ENCODE measurements around the gene MRI1. TPM values are rescaled to one million over a fixed set of nuclear protein-coding genes. Genes with fewer than 3 reads are reported as not detected.

MRI1 gene
- total RNA-seq, 4 donors from 2014 or later = 21.1 to 26.1 (median 23.4) TPM

GRCh38 chr19:13817615-13818371 is 53.5 kb downstream of the MRI1 start:
- no peaks in the 10 kb centered on the region for H3K36me3 ChIP-seq
- no peak for TF ChIP-seq POLR2A (IDR thresholded peaks at IDR 0.05)
- TF ChIP-seq, protein P1, sequence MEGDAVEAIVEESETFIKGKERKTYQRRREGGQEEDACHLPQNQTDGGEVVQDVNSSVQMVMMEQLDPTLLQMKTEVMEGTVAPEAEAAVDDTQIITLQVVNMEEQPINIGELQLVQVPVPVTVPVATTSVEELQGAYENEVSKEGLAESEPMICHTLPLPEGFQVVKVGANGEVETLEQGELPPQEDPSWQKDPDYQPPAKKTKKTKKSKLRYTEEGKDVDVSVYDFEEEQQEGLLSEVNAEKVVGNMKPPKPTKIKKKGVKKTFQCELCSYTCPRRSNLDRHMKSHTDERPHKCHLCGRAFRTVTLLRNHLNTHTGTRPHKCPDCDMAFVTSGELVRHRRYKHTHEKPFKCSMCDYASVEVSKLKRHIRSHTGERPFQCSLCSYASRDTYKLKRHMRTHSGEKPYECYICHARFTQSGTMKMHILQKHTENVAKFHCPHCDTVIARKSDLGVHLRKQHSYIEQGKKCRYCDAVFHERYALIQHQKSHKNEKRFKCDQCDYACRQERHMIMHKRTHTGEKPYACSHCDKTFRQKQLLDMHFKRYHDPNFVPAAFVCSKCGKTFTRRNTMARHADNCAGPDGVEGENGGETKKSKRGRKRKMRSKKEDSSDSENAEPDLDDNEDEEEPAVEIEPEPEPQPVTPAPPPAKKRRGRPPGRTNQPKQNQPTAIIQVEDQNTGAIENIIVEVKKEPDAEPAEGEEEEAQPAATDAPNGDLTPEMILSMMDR (IDR thresholded peaks at IDR 0.05 in 4 of 5, conservative IDR thresholded peaks at IDR 0.05 in 1 of 5) = no peak
- DNase-seq (no peak), ATAC-seq (no peak)
- H3K27me3 ChIP-seq = no peaks in the 10 kb centered on the region
- no peaks in the 10 kb centered on the region for H3K4me1 ChIP-seq
- H3K4me3 ChIP-seq = no peak overlapping the region
- H3K27ac ChIP-seq = no peak overlapping the region
- in situ Hi-C loops (cut with MboI; ENCODE audit: low sequenced_read_pairs in 4 of 4) (no loop called here), intact Hi-C loops (cut with DNase I; ENCODE audit: low total_unique reads) (no loop called here)
- H3K9me3 ChIP-seq = no peaks in the 10 kb centered on the region

- DNase-seq (no peak), ATAC-seq (no peak)
- Histone ChIP-seq H3K9me3 (no peaks in the 10 kb centered on the region), H3K4me1 (no peaks in the 10 kb centered on the region), H3K4me3 (no peak overlapping the region), H3K27me3 (no peaks in the 10 kb centered on the region), H3K27ac (no peak overlapping the region), H3K36me3 (no peaks in the 10 kb centered on the region)
- intact Hi-C loops (cut with DNase I; ENCODE audit: low total_unique reads) = no loop called here
- no peak for TF ChIP-seq POLR2A (IDR thresholded peaks at IDR 0.05)
- TF ChIP-seq, protein P1 (IDR thresholded peaks at IDR 0.05 in 4 of 5, conservative IDR thresholded peaks at IDR 0.05 in 1 of 5) = no peak
- in situ Hi-C loops (cut with MboI; ENCODE audit: low sequenced_read_pairs in 4 of 4) = no loop called here
Observed at GRCh38 chr19:13819238-13819637, 54.9 kb downstream of the MRI1 start.

GRCh38 chr19:13821292-13821691 is 57.0 kb downstream of the MRI1 start:
- in situ Hi-C loops (cut with MboI; ENCODE audit: low sequenced_read_pairs in 4 of 4) = no loop called here
- intact Hi-C loops (cut with DNase I; ENCODE audit: low total_unique reads) = no loop called here
- H3K4me3 ChIP-seq = no peak overlapping the region

DNA sequence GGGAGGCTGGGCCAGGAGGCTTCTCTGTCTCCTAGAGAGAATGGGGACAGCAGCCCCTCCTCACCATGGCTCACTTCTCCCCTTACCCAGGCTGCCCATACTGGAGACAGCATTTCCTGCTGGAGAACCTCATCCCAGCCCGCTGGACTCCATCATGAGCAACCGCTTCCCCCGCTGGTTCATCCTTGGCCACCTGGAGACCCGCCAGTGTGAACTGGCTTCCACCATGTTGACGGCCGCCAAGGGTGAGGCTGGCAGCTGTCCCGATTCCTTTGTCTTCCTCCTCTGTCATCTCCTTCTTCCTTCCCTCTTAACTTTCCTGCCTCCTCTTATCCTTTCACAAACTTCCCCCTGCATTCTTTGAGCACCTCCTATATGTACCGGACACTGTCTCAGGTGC is 58.9 kb downstream of the MRI1 start:
- Histone ChIP-seq H3K9me3 (no peaks in the 10 kb centered on the region), H3K27ac (peak overlapping the region in 2 of 4 donors; percentile 3 to 22), H3K4me1 (no peaks in the 10 kb centered on the region), H3K27me3 (no peaks in the 10 kb centered on the region), H3K4me3 (no peak overlapping the region), H3K36me3 (no peaks in the 10 kb centered on the region)
- ATAC-seq (no peak), DNase-seq (no peak)
- in situ Hi-C loops (cut with MboI; ENCODE audit: low sequenced_read_pairs in 4 of 4) = no loop called here
- no peak for TF ChIP-seq POLR2A (IDR thresholded peaks at IDR 0.05)
- TF ChIP-seq, protein P1 (IDR thresholded peaks at IDR 0.05 in 4 of 5, conservative IDR thresholded peaks at IDR 0.05 in 1 of 5) = no peak
- intact Hi-C loops (cut with DNase I; ENCODE audit: low total_unique reads) = no loop called here

More at GRCh38 chr19:13821292-13821691, 57.0 kb downstream of the MRI1 start:
- no peak for TF ChIP-seq POLR2A (IDR thresholded peaks at IDR 0.05)
- TF ChIP-seq, protein P1 (IDR thresholded peaks at IDR 0.05 in 4 of 5, conservative IDR thresholded peaks at IDR 0.05 in 1 of 5) = no peak
- Histone ChIP-seq H3K27me3 (no peaks in the 10 kb centered on the region), H3K4me1 (no peaks in the 10 kb centered on the region), H3K9me3 (no peaks in the 10 kb centered on the region), H3K27ac (no peak overlapping the region), H3K36me3 (no peaks in the 10 kb centered on the region)
- DNase-seq (no peak), ATAC-seq (no peak)

Other genes with a start within 250 kb of the MRI1 start
- gene C19orf53, start 9.9 kb downstream of the MRI1 start, total RNA-seq = 100 to 1,000 TPM; 158 to 283 (median 222) TPM
- gene ZSWIM4, start 30.9 kb downstream of the MRI1 start, total RNA-seq = 1 to 10 TPM; 3.9 to 6.3 (median 5.0) TPM
- gene NANOS3, start 112.6 kb downstream of the MRI1 start, total RNA-seq = not detected
- 1 to 10 TPM in 1 of 4 donors, under 1 TPM in 3; 0.19 to 1.0 (median 0.56) TPM for gene BRME1, start 141.6 kb downstream of the MRI1 start, total RNA-seq
- gene CC2D1A, start 141.7 kb downstream of the MRI1 start, total RNA-seq = 10 to 100 TPM; 22.3 to 44.9 (median 33.7) TPM
- under 1 TPM in 2 of 4 donors, not detected in 2; 0.55 to 0.61 TPM for gene PODNL1, start 173.9 kb downstream of the MRI1 start, total RNA-seq
- gene DCAF15, start 188.0 kb downstream of the MRI1 start, total RNA-seq = 10 to 100 TPM; 11.2 to 38.8 (median 18.0) TPM
- 1 to 10 TPM; 2.7 to 7.2 (median 4.4) TPM for gene RFX1, start 241.8 kb downstream of the MRI1 start, total RNA-seq